Breast epithelium (tissue), 4 donors: ENCODE results near the gene C1RL. TPM values are rescaled to one million over a fixed set of nuclear protein-coding genes. Genes with fewer than 3 reads are reported as not detected.

Experiments used
- DNase-seq, 2 donors: peaks; one replicate each; pipeline ENCODE4 v3.0.0-alpha.2; 2019; ENCODE audit warnings: low spot score in 2 of 2
- H3K27ac ChIP-seq, 2 donors: fragments of 200-600 bp; sonication (generic) in 1 of 2; one replicate each; pipeline ENCODE4 v1.5.1; 2016 to 2019; ENCODE audit warnings: mild to moderate bottlenecking in 1 of 2
- H3K27me3 ChIP-seq, 2 donors: fragments of 200-600 bp; sonication (generic) in 1 of 2; one replicate each; pipeline versions ENCODE4 v1.5.1 to v1.6.0; 2017 to 2019; ENCODE audit warnings: control low read depth in 1 of 2, mild to moderate bottlenecking in 1 of 2
- H3K36me3 ChIP-seq: fragments of 200-600 bp; one replicate; pipeline ENCODE4 v1.5.1; 2019
- H3K4me1 ChIP-seq, 2 donors: fragments of 200-600 bp; sonication (generic); one replicate each; pipeline ENCODE4 v1.5.1; 2016 to 2019; ENCODE audit warnings: control low read depth in 1 of 2
- H3K4me3 ChIP-seq, 3 donors: fragments of 200-600 bp; sonication (generic); 1 replicate in 2 of 3; 2 replicates in 1 of 3; pipeline ENCODE4 v1.5.1; 2016 to 2019; ENCODE audit warnings: mild to moderate bottlenecking in 3 of 3, moderate library complexity in 2 of 3
- H3K9me3 ChIP-seq, 2 donors: fragments of 200-600 bp; sonication (generic) in 1 of 2; one replicate each; pipeline ENCODE4 v1.5.1; 2016 to 2019; ENCODE audit warnings: control low read depth in 1 of 2
- POLR2A ChIP-seq: fragments of 450-650 bp; IDR thresholded peaks from one replicate; pipeline ENCODE4 v1.6.1; 2016; ENCODE audit warnings: antibody characterized with exemption, mild to moderate bottlenecking, moderate library complexity
- POLR2AphosphoS5 ChIP-seq, 3 donors: sonication (generic); formaldehyde crosslinking; IDR thresholded peaks; one replicate each; pipeline ENCODE4 v1.6.1; 2017; ENCODE audit warnings: antibody characterized with exemption in 3 of 3
- intact Hi-C: fragments of 100-400 bp; cut with DNase I; formaldehyde crosslinking; loops from one replicate; pipeline ENCODE4 v1.15.1; 2023; ENCODE audit warnings: low total_unique reads
- total RNA-seq, 3 donors: library from RNA; depleted of rRNA; stranded (reverse); fragments of >200 nt; gene quantifications; one replicate each; pipeline ENCODE4 v1.1.0, GENCODE V29; 2016
- TF ChIP-seq, protein P1 (sequence below), 3 donors: fragments of 450-650 bp; IDR thresholded peaks; one replicate each; pipeline ENCODE4 v1.5.1; 2016 to 2017; ENCODE audit warnings: antibody characterized with exemption in 3 of 3, mild to moderate bottlenecking in 3 of 3, moderate library complexity in 3 of 3

Gene C1RL
- total RNA-seq, 3 donors from 2014 or later: 80.6 to 138 (median 124) TPM

DNA sequence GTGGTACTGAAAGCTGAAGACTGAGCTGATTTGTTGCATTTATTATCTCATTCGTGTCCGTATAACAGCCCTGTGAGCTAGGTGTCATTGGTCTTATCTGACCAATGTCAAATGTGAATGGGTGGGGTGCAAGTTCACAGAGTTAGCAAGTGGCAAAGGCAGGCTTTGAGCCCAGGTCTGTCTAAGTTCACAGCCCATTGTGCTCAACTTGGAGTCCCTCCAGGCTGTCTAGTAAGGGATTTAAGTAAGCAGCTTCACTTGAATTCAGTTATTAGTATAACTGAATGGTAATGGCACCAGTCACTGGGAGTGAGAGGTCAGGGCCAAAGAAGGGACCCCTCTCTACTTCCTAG lies 40.0 kb downstream of the C1RL start:
- Histone ChIP-seq H3K27ac (peak overlapping the region; percentile 6 to 57), H3K36me3 (no peaks in the 10 kb centered on the region)

DNA sequence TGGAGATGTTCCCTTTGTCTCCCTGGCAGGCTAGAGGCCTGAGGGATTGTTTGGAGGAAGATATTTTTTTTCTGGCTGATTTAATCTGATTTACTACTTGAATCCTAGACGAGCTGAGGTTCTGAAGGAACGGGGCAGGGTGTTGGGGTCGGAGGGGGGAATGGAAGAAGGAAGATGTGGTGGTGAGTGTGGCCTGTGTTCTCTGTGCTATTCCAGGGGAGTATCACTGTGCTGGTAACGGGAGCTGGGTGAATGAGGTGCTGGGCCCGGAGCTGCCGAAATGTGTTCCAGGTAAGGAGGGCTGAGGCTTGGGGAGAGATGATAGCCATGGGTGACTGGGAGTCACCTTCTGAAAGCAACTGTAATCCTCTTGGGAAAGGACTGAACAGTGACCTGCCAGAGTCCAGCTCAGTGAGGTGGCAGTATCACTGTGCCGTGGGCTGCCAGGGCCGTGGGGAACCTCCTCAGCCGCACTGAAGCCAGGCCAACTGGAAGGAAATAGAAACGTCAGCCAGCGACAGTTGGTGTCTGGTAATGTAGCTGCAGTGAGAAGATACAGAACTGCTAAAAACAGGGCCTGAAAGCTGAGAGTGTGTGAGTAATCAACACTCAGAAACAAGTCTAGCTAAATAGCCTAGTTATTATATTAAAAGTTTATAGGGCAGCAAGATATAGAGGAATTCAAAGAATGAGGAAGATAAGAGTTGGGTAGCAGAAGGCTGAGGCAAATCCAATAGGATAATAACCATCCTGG lies 40.6 kb downstream of the C1RL start:
- H3K27me3 ChIP-seq: no peaks in the 10 kb centered on the region
- H3K27ac ChIP-seq: peak overlapping the region; percentile 6 to 57
- DNase-seq: no peak
- intact Hi-C loops: no loop called here
- no peaks in the 10 kb centered on the region for H3K36me3 ChIP-seq
- H3K9me3 ChIP-seq: no peaks in the 10 kb centered on the region
- H3K4me3 ChIP-seq: no peak overlapping the region
- no peaks in the 10 kb centered on the region for H3K4me1 ChIP-seq
- no peak for TF ChIP-seq POLR2AphosphoS5 (IDR thresholded peaks at IDR 0.05)
- TF ChIP-seq, protein P1, sequence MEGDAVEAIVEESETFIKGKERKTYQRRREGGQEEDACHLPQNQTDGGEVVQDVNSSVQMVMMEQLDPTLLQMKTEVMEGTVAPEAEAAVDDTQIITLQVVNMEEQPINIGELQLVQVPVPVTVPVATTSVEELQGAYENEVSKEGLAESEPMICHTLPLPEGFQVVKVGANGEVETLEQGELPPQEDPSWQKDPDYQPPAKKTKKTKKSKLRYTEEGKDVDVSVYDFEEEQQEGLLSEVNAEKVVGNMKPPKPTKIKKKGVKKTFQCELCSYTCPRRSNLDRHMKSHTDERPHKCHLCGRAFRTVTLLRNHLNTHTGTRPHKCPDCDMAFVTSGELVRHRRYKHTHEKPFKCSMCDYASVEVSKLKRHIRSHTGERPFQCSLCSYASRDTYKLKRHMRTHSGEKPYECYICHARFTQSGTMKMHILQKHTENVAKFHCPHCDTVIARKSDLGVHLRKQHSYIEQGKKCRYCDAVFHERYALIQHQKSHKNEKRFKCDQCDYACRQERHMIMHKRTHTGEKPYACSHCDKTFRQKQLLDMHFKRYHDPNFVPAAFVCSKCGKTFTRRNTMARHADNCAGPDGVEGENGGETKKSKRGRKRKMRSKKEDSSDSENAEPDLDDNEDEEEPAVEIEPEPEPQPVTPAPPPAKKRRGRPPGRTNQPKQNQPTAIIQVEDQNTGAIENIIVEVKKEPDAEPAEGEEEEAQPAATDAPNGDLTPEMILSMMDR (IDR thresholded peaks at IDR 0.05): no peak
- TF ChIP-seq POLR2A: no peak

More for the DNA sequence above, 40.0 kb downstream of the C1RL start:
- no peak for DNase-seq
- Histone ChIP-seq H3K4me1 (no peaks in the 10 kb centered on the region), H3K9me3 (no peaks in the 10 kb centered on the region), H3K4me3 (no peak overlapping the region), H3K27me3 (no peaks in the 10 kb centered on the region)
- TF ChIP-seq, protein P1 (IDR thresholded peaks at IDR 0.05): no peak
- no peak for TF ChIP-seq POLR2A
- no peak for TF ChIP-seq POLR2AphosphoS5 (IDR thresholded peaks at IDR 0.05)
- intact Hi-C loops: no loop called here

DNA sequence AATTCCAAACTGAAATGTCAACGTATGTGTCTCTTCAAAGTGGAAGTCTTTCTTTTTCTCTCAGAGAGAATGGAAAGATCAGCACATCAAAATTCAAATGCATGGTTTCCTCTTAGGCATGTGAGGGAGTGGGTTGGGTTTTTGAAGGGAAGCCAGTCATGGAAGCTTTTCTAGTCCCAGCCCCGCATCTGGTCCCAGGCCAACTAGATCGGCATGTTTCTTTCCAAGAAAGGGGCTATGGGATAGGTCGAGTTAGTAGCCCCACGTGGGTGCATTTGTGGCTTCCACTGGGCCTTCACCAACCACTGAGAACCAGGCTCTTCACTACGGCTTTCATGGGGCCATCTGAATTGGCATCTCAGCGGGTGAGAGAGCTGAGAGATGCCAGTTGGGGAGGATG lies 41.9 kb downstream of the C1RL start:
- DNase-seq: no peak
- Histone ChIP-seq H3K4me3 (no peak overlapping the region), H3K36me3 (no peaks in the 10 kb centered on the region), H3K9me3 (no peaks in the 10 kb centered on the region), H3K27me3 (no peaks in the 10 kb centered on the region), H3K4me1 (no peaks in the 10 kb centered on the region), H3K27ac (peak overlapping the region in 1 of 2 donors; percentile 58)
- TF ChIP-seq POLR2A (no peak), POLR2AphosphoS5 (IDR thresholded peaks at IDR 0.05) (no peak)
- TF ChIP-seq, protein P1 (IDR thresholded peaks at IDR 0.05): no peak
- intact Hi-C loops: no loop called here

DNA sequence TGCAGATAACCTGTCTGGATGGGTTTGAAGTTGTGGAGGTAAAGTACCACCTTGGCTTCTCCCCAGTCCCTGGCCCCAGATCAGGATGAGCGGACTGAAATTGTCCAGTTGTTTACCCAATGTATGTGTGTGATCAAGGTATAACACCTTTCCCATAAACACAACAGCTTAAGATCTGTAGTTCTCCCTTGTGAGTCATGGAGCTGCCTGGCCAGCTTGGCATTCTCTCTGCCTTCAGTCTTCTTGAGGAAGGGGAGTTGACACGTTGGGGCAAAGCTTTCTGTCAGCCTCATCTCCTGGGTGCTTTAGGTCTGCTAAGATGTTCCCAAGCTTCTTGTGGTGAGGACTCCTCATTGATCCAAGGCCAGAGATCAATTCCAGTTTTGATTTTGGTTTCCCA lies 42.4 kb downstream of the C1RL start:
- Histone ChIP-seq H3K27ac (no peak overlapping the region), H3K27me3 (no peaks in the 10 kb centered on the region), H3K36me3 (no peaks in the 10 kb centered on the region), H3K9me3 (no peaks in the 10 kb centered on the region), H3K4me1 (no peaks in the 10 kb centered on the region), H3K4me3 (no peak overlapping the region)
- TF ChIP-seq, protein P1 (IDR thresholded peaks at IDR 0.05): no peak
- TF ChIP-seq POLR2A (no peak), POLR2AphosphoS5 (IDR thresholded peaks at IDR 0.05) (no peak)
- DNase-seq: no peak
- intact Hi-C loops: no loop called here

DNA sequence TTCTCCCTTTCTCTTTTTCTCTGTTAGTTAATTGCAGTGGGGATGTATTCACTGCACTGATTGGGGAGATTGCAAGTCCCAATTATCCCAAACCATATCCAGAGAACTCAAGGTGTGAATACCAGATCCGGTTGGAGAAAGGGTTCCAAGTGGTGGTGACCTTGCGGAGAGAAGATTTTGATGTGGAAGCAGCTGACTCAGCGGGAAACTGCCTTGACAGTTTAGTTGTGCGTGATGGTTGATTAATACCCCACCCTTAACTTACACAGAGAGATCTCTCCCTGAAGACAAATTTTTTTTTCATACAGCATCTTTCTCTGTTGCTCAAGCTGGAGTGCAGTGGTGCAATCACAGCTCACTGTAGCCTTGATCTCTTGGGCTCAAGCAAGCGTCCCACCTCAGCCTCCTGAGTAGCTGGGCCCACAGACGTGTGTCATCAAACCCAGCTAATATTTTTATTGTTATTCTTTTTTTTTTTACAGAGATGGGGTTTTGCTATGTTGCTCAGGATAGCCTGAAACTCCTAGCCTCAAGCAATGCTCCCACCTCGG lies 43.9 kb downstream of the C1RL start:
- DNase-seq: no peak
- H3K4me1 ChIP-seq: no peaks in the 10 kb centered on the region
- intact Hi-C loops: no loop called here
- H3K36me3 ChIP-seq: no peaks in the 10 kb centered on the region
- no peak for TF ChIP-seq POLR2AphosphoS5 (IDR thresholded peaks at IDR 0.05)
- TF ChIP-seq POLR2A: no peak
- H3K27ac ChIP-seq: no peak overlapping the region
- no peaks in the 10 kb centered on the region for H3K27me3 ChIP-seq
- no peaks in the 10 kb centered on the region for H3K9me3 ChIP-seq
- H3K4me3 ChIP-seq: no peak overlapping the region
